Neural cell (in vitro differentiated cells): ENCODE results near the gene HDAC7. TPM values are rescaled to one million over a fixed set of nuclear protein-coding genes. Genes with fewer than 3 reads are reported as not detected.
A peak's percentile ranks its signal among the peaks of the same experiment; 100 is the strongest.
"Not testable (repeated sequence)": the region's sequence is repeated elsewhere in the genome, so short reads cannot be mapped to it uniquely, and the experiment has no call there.

ENCODE experiments used
- H2AFZ ChIP-seq: fragments of 200-600, 300-800 bp; sonication (generic), shearing (Covaris generic); 2 replicates; pipeline ENCODE4 v1.6.0; 2014; ENCODE audit warnings: low read depth, mild to moderate bottlenecking, antibody characterized with exemption, low read length, moderate library complexity
- H3F3A ChIP-seq: fragments of 200-600 bp; shearing (Covaris generic); 2 replicates; pipeline ENCODE4 v1.6.1; 2016; ENCODE audit warnings: mild to moderate bottlenecking, moderate library complexity, mixed read lengths, antibody characterized with exemption, low read length; ENCODE audit not compliant: insufficient read depth, poor library complexity, severe bottlenecking
- H3K27ac ChIP-seq: fragments of 200-600, 300-800 bp; sonication (generic), shearing (Covaris generic); 2 replicates; pipeline ENCODE4 v1.5.1; 2014; ENCODE audit warnings: mild to moderate bottlenecking, low read length, moderate library complexity
- H3K27me3 ChIP-seq: fragments of 300-800, 200-600 bp; sonication (generic), shearing (Covaris generic); 2 replicates; pipeline ENCODE4 v1.6.0; 2014; ENCODE audit warnings: mild to moderate bottlenecking, low read depth, low read length, moderate library complexity; ENCODE audit not compliant: insufficient read depth
- H3K36me3 ChIP-seq: fragments of 300-800, 200-600 bp; sonication (generic), shearing (Covaris generic); 2 replicates; pipeline ENCODE4 v1.5.1; 2014; ENCODE audit warnings: mild to moderate bottlenecking, antibody characterized with exemption, low read length, moderate library complexity; ENCODE audit not compliant: insufficient read depth
- H3K4me2 ChIP-seq: fragments of 300-800, 200-600 bp; sonication (generic), shearing (Covaris generic); 2 replicates; pipeline ENCODE4 v1.6.0; 2014; ENCODE audit warnings: mild to moderate bottlenecking, low read length
- H3K4me3 ChIP-seq: fragments of 300-800, 200-600 bp; sonication (generic), shearing (Covaris generic); 2 replicates; pipeline ENCODE4 v1.5.1; 2014; ENCODE audit warnings: mild to moderate bottlenecking, low read length, moderate library complexity
- H3K79me2 ChIP-seq: fragments of 200-600 bp; shearing (Covaris generic); replicated peaks from 2 replicates; pipeline ENCODE4 v1.6.0; 2014; ENCODE audit warnings: mild to moderate bottlenecking, low read length, moderate library complexity; ENCODE audit not compliant: insufficient read depth
- H3K9ac ChIP-seq: fragments of 300-800, 200-600 bp; sonication (generic), shearing (Covaris generic); 2 replicates; pipeline ENCODE4 v1.6.1; 2016; ENCODE audit warnings: mild to moderate bottlenecking, low read length, mixed read lengths
- H3K9me2 ChIP-seq: fragments of 200-600 bp; shearing (Covaris generic); 2 replicates; pipeline ENCODE4 v1.6.1; 2016; ENCODE audit warnings: mild to moderate bottlenecking, low read length, mixed read lengths; ENCODE audit not compliant: insufficient read depth
- H3K9me3 ChIP-seq: fragments of 200-600, 300-800 bp; sonication (generic), shearing (Covaris generic); 2 replicates; pipeline ENCODE4 v1.6.1; 2016; ENCODE audit warnings: mild to moderate bottlenecking, mixed run types, low read length, moderate library complexity, mixed read lengths
- H4K20me1 ChIP-seq: fragments of 200-600 bp; shearing (Covaris generic); 2 replicates; pipeline ENCODE4 v1.6.1; 2016; ENCODE audit warnings: mild to moderate bottlenecking, mixed run types; ENCODE audit not compliant: insufficient read depth
- CTCF ChIP-seq: fragments of 450-650 bp; IDR thresholded peaks from 2 replicates; pipeline ENCODE4 v1.5.1; 2014; ENCODE audit warnings: antibody characterized with exemption, mild to moderate bottlenecking, moderate library complexity; ENCODE audit not compliant: poor library complexity, severe bottlenecking
- EP300 ChIP-seq: fragments of 450-650 bp; conservative IDR thresholded peaks from 2 replicates; pipeline ENCODE4 v1.6.1; 2014; ENCODE audit warnings: antibody characterized with exemption, mild to moderate bottlenecking, moderate library complexity; ENCODE audit not compliant: poor library complexity, severe bottlenecking
- EZH2 ChIP-seq: fragments of 200-600, 300-800 bp; shearing (Covaris generic), sonication (generic); IDR thresholded peaks from 2 replicates; pipeline ENCODE4 v1.6.1; 2014; ENCODE audit warnings: antibody characterized with exemption, low read length, borderline replicate concordance, mild to moderate bottlenecking; ENCODE audit not compliant: insufficient read depth, poor library complexity, severe bottlenecking
- MXI1 ChIP-seq: fragments of 450-650 bp; conservative IDR thresholded peaks from 2 replicates; pipeline ENCODE4 v1.6.1; 2014; ENCODE audit warnings: antibody characterized with exemption, mild to moderate bottlenecking; ENCODE audit not compliant: poor library complexity, severe bottlenecking
- POLR2AphosphoS5 ChIP-seq: IDR thresholded peaks from 2 replicates; pipeline ENCODE4 v1.6.1; 2012
- RAD21 ChIP-seq: fragments of 450-650 bp; conservative IDR thresholded peaks from 2 replicates; pipeline ENCODE4 v1.6.1; 2014; ENCODE audit warnings: antibody characterized with exemption, mild to moderate bottlenecking, moderate library complexity
- REST ChIP-seq: IDR thresholded peaks from 2 replicates; pipeline ENCODE4 v1.6.1; 2012; ENCODE audit warnings: borderline replicate concordance
- SMC3 ChIP-seq: fragments of 450-650 bp; conservative IDR thresholded peaks from 2 replicates; pipeline ENCODE4 v1.6.1; 2014; ENCODE audit warnings: antibody characterized with exemption, mild to moderate bottlenecking, moderate library complexity; ENCODE audit not compliant: poor library complexity
- TAF1 ChIP-seq: IDR thresholded peaks from 2 replicates; pipeline ENCODE4 v1.6.1; 2012; ENCODE audit warnings: low read depth
- polyA plus RNA-seq: library from polyadenylated mRNA; depleted of rRNA; stranded (reverse); fragments of >200 nt; gene quantifications from 2 replicates; pipeline ENCODE4 v1.2.3, GENCODE V29; 2014

HDAC7 gene
- polyA plus RNA-seq, 1 donor from 2014 or later, result 30.2 TPM

- Histone ChIP-seq H3K36me3 (no peaks in the 10 kb centered on the region), H3K27ac (no peak overlapping the region), H3K4me2 (no peak overlapping the region), H3K9me3 (no peaks in the 10 kb centered on the region), H3K4me3 (peak overlapping the region; percentile 16), H3F3A (no peaks in the 10 kb centered on the region), H4K20me1 (no peaks in the 10 kb centered on the region), H3K79me2 (peaks cover 21% of the 10 kb centered on the region), H3K9ac (peak overlapping the region; percentile 20), H3K9me2 (no peaks in the 10 kb centered on the region), H2AFZ (no peak overlapping the region), H3K27me3 (no peaks in the 10 kb centered on the region)
- no peak for TF ChIP-seq RAD21
- TF ChIP-seq POLR2AphosphoS5, result no peak
- TF ChIP-seq EP300, result no peak
- TF ChIP-seq REST, result no peak
These were observed 8.7 kb downstream of the HDAC7 start for GRCh38 chr12:47811072-47811396.

GRCh38 chr12:47809518-47809917 is 10.2 kb downstream of the HDAC7 start:
- H3K9me3 ChIP-seq, H3K27ac ChIP-seq, H3F3A ChIP-seq, H4K20me1 ChIP-seq, H2AFZ ChIP-seq, H3K4me2 ChIP-seq, H3K27me3 ChIP-seq, H3K9ac ChIP-seq, H3K36me3 ChIP-seq, H3K9me2 ChIP-seq, H3K4me3 ChIP-seq: not testable (repeated sequence)
- H3K79me2 ChIP-seq, result peaks cover 23% of the 10 kb centered on the region

- no peaks in the 10 kb centered on the region for H3K9me3 ChIP-seq
- no peaks in the 10 kb centered on the region for H3K36me3 ChIP-seq
- no peaks in the 10 kb centered on the region for H3F3A ChIP-seq
- no peak overlapping the region for H3K4me2 ChIP-seq
- H3K27me3 ChIP-seq, result no peaks in the 10 kb centered on the region
- peaks cover 23% of the 10 kb centered on the region for H3K79me2 ChIP-seq
- no peaks in the 10 kb centered on the region for H4K20me1 ChIP-seq
- peak overlapping the region; percentile 47 for H3K4me3 ChIP-seq
- no peak for TF ChIP-seq POLR2AphosphoS5
- no peak for TF ChIP-seq MXI1
- TF ChIP-seq RAD21, result no peak
- TF ChIP-seq CTCF, result no peak
- TF ChIP-seq EP300, result no peak
- no peak for TF ChIP-seq EZH2
- no peak for TF ChIP-seq TAF1
- TF ChIP-seq REST, result no peak
- no peak for TF ChIP-seq SMC3
- no peaks in the 10 kb centered on the region for H3K9me2 ChIP-seq
- H3K9ac ChIP-seq, result peak overlapping the region; percentile 41
- H3K27ac ChIP-seq, result peak overlapping the region; percentile 46
- H2AFZ ChIP-seq, result no peak overlapping the region
These were observed 10.9 kb downstream of the HDAC7 start for GRCh38 chr12:47808574-47809365.
